GM12873 (cell line): Measurements from ENCODE around the gene RAVER2.

Experiments used
- CTCF ChIP-seq: IDR thresholded peaks from 2 replicates; pipeline ENCODE4 v1.5.1; 2012; ENCODE audit warnings: low read depth, mild to moderate bottlenecking, moderate library complexity, low read length, control low read depth; ENCODE audit not compliant: insufficient read depth; ENCODE audit errors: missing control alignments

RAVER2 gene

GRCh38 chr1:64881281-64881680 is 136.4 kb downstream of the RAVER2 start:
- no peak for TF ChIP-seq CTCF
